HEK293 (cell line): ENCODE results near the gene MDN1.

Experiments used
- ATF2 ChIP-seq: fragments of 450-650 bp; formaldehyde crosslinking; IDR thresholded peaks from 2 replicates; pipeline ENCODE4 v1.5.1; 2016; ENCODE audit warnings: missing biosample characterization, missing genetic modification characterization, low read depth
- CTCF ChIP-seq: fragments of 450-650 bp; formaldehyde crosslinking; IDR thresholded peaks from 2 replicates; pipeline ENCODE4 v1.5.1; 2016; ENCODE audit warnings: missing biosample characterization, missing genetic modification characterization
- REPIN1 ChIP-seq: fragments of 450-650 bp; formaldehyde crosslinking; IDR thresholded peaks from 2 replicates; pipeline ENCODE4 v1.5.1; 2017; ENCODE audit warnings: missing biosample characterization, missing genetic modification characterization, low read depth
- SP2 ChIP-seq: fragments of 450-650 bp; formaldehyde crosslinking; IDR thresholded peaks from 2 replicates; pipeline ENCODE4 v1.5.1; 2016; ENCODE audit warnings: missing biosample characterization, missing genetic modification characterization
- ZBTB44 ChIP-seq: fragments of 450-650 bp; IDR thresholded peaks from 2 replicates; pipeline ENCODE4 v1.5.1; 2018; ENCODE audit warnings: missing biosample characterization, mild to moderate bottlenecking, missing genetic modification characterization
- ZNF175 ChIP-seq: fragments of 450-650 bp; formaldehyde crosslinking; IDR thresholded peaks from 2 replicates; pipeline ENCODE4 v1.5.1; 2016; ENCODE audit warnings: missing biosample characterization, missing genetic modification characterization
- ZNF223 ChIP-seq: fragments of 450-650 bp; formaldehyde crosslinking; IDR thresholded peaks from 2 replicates; pipeline ENCODE4 v1.5.1; 2016; ENCODE audit warnings: missing biosample characterization, missing genetic modification characterization
- ZNF280D ChIP-seq: fragments of 450-650 bp; formaldehyde crosslinking; IDR thresholded peaks from 2 replicates; pipeline ENCODE4 v1.5.1; 2016; ENCODE audit warnings: missing biosample characterization, missing genetic modification characterization
- ZNF324 ChIP-seq: fragments of 450-650 bp; formaldehyde crosslinking; IDR thresholded peaks from 2 replicates; pipeline ENCODE4 v1.5.1; 2016; ENCODE audit warnings: missing biosample characterization, missing genetic modification characterization
- ZNF362 ChIP-seq: fragments of 450-650 bp; formaldehyde crosslinking; IDR thresholded peaks from 2 replicates; pipeline ENCODE4 v1.5.1; 2016; ENCODE audit warnings: missing biosample characterization, missing genetic modification characterization
- ZNF747 ChIP-seq: fragments of 450-650 bp; formaldehyde crosslinking; IDR thresholded peaks from 2 replicates; pipeline ENCODE4 v1.5.1; 2016; ENCODE audit warnings: missing biosample characterization, missing genetic modification characterization
- ZNF837 ChIP-seq: fragments of 450-650 bp; formaldehyde crosslinking; IDR thresholded peaks from 2 replicates; pipeline ENCODE4 v1.5.1; 2016; ENCODE audit warnings: missing biosample characterization, missing genetic modification characterization

GRCh38 chr6:89826029-89826528, 6.5 kb upstream of the MDN1 start:
- TF ChIP-seq ZNF837 (tag by site-specific recombination) = no peak
- no peak for TF ChIP-seq ZBTB44 (tag by site-specific recombination)
- TF ChIP-seq CTCF (tag by site-specific recombination) = no peak
- TF ChIP-seq ZNF223 (tag by site-specific recombination) = no peak
- TF ChIP-seq ZNF175 (tag by site-specific recombination) = no peak
- no peak for TF ChIP-seq ZNF324 (tag by site-specific recombination)
- no peak for TF ChIP-seq REPIN1 (tag by site-specific recombination)
- TF ChIP-seq ATF2 (tag by site-specific recombination) = no peak
- TF ChIP-seq ZNF362 = no peak
- no peak for TF ChIP-seq ZNF747 (tag by site-specific recombination)
- no peak for TF ChIP-seq SP2 (tag by site-specific recombination)
- no peak for TF ChIP-seq ZNF280D
